ENCODE results near the gene RTN4R.

The RTN4R gene

GRCh38 chr22:20237480-20238440 is 30.4 kb downstream of the RTN4R start:
- H3K4me3 ChIP-seq (ENCODE audit: low read depth, low read length), result no peak overlapping the region
- TF ChIP-seq ZNF449 (tag by site-specific recombination; IDR thresholded peaks at IDR 0.05) (0 out of 2 replicates have a peak, but pooled peaks have one; percentile 27), ZBTB7A (tag by site-specific recombination; IDR thresholded peaks at IDR 0.05; ENCODE audit: low read depth) (no peak), ZNF623 (tag by site-specific recombination; IDR thresholded peaks at IDR 0.05) (no peak), ZNF692 (tag by site-specific recombination; IDR thresholded peaks at IDR 0.05) (no peak), KLF8 (tag by site-specific recombination; IDR thresholded peaks at IDR 0.05) (0 out of 2 replicates have a peak, but pooled peaks have one; percentile 24), ZIC2 (tag by site-specific recombination; IDR thresholded peaks at IDR 0.05) (0 out of 2 replicates have a peak, but pooled peaks have one; percentile 6), ZNF132 (tag by site-specific recombination; IDR thresholded peaks at IDR 0.05; ENCODE audit: borderline replicate concordance) (no peak)
- peaks cover 10% of the 10 kb centered on the region; the same call in 1 of the 2 replicates for H3K4me1 ChIP-seq (ENCODE audit: control insufficient read depth, insufficient read depth, low read length)
- H3K27ac ChIP-seq (ENCODE audit: extremely low read depth, low read depth, low read length), result 0 out of 2 replicates have a peak overlapping the region, but pooled peaks have one; percentile 65
- H3K9me3 ChIP-seq (ENCODE audit: control insufficient read depth, insufficient read depth, low read depth, low read length), result no peaks in the 10 kb centered on the region
- ChIA-PET CTCF (interaction anchor here (0.6 to 5.5 kb wide), 33 partner anchors 8 to 1271 kb away, joined by 3 to 57 read pairs (median 5); no protein-coding TSS in a partner anchor), POLR2A (interaction anchor here (1.0 to 1.3 kb wide), 3 partner anchors 26 to 82 kb away, joined by 3 to 5 read pairs (median 4); partner anchors contain the start of gene DGCR6L)
- peaks cover 0 to 17% of the 10 kb centered on the region in 2 experiments; a peak in 1 of 3 replicates for H3K36me3 ChIP-seq (ENCODE audit: control insufficient read depth in 2 of 2, insufficient read depth in 1 of 2, low read length in 2 of 2)

GRCh38 chr22:20236052-20236717 is 31.9 kb downstream of the RTN4R start:
- ChIA-PET POLR2A (interaction anchor here (1.0 kb wide), 2 partner anchors 25 to 84 kb away, joined by 3 to 4 read pairs; partner anchors contain the start of gene DGCR6L), CTCF (interaction anchor here (2.3 to 5.5 kb wide), 3 partner anchors 10 to 79 kb away, joined by 9 to 57 read pairs (median 12); no protein-coding TSS in a partner anchor)
- TF ChIP-seq CTCF (tag by site-specific recombination; IDR thresholded peaks at IDR 0.05), result no peak
- 0 out of 2 replicates have a peak, but pooled peaks have one; percentile 20 for TF ChIP-seq GLIS2 (tag by site-specific recombination; IDR thresholded peaks at IDR 0.05)
- Histone ChIP-seq H3K27ac (ENCODE audit: extremely low read depth, low read depth, low read length) (no peak overlapping the region), H3K9me3 (ENCODE audit: control insufficient read depth, insufficient read depth, low read depth, low read length) (no peaks in the 10 kb centered on the region), H3K4me1 (ENCODE audit: control insufficient read depth, insufficient read depth, low read length) (peaks cover 10% of the 10 kb centered on the region; the same call in 1 of the 2 replicates), H3K36me3 (ENCODE audit: control insufficient read depth in 2 of 2, insufficient read depth in 1 of 2, low read length in 2 of 2) (peaks cover 0 to 3% of the 10 kb centered on the region in 2 experiments; a peak in 1 of 3 replicates), H3K4me3 (ENCODE audit: low read depth, low read length) (no peak overlapping the region)

- ChIA-PET CTCF (interaction anchor here (5.5 kb wide), 1 partner anchor 79 kb away, joined by 57 read pairs; no protein-coding TSS in a partner anchor), POLR2A (interaction anchor here (0.7 to 1.0 kb wide), 2 partner anchors 85 to 828 kb away, joined by 3 read pairs; partner anchors contain the start of gene DGCR6L)
- Histone ChIP-seq H3K27ac (ENCODE audit: extremely low read depth, low read depth, low read length) (no peak overlapping the region), H3K36me3 (ENCODE audit: control insufficient read depth in 2 of 2, insufficient read depth in 1 of 2, low read length in 2 of 2) (no peaks in the 10 kb centered on the region), H3K4me3 (ENCODE audit: low read depth, low read length) (no peak overlapping the region), H3K4me1 (ENCODE audit: control insufficient read depth, insufficient read depth, low read length) (peaks cover 10% of the 10 kb centered on the region; the same call in 1 of the 2 replicates), H3K9me3 (ENCODE audit: control insufficient read depth, insufficient read depth, low read depth, low read length) (no peaks in the 10 kb centered on the region)
- TF ChIP-seq KLF17 (tag by site-specific recombination; IDR thresholded peaks at IDR 0.05) (no peak), ZNF214 (tag by site-specific recombination; IDR thresholded peaks at IDR 0.05; ENCODE audit: borderline replicate concordance) (no peak), ZNF341 (tag by site-specific recombination; IDR thresholded peaks at IDR 0.05; ENCODE audit: low read depth) (peak; percentile 86), ZIC2 (tag by site-specific recombination; IDR thresholded peaks at IDR 0.05) (peak; percentile 46), PRDM10 (tag by site-specific recombination; IDR thresholded peaks at IDR 0.05) (no peak), SP2 (tag by site-specific recombination; IDR thresholded peaks at IDR 0.05) (no peak), GLIS1 (tag by site-specific recombination; IDR thresholded peaks at IDR 0.05) (peak; percentile 78), ZNF366 (tag by site-specific recombination; conservative IDR thresholded peaks at IDR 0.05) (no peak)
Measured at GRCh38 chr22:20235389-20235991, 32.6 kb downstream of the RTN4R start.

Data from HEK293 (cell line).